ENCODE results near the gene NAALADL2.

GRCh38 chr3:175651716-175652115, 792.6 kb downstream of the NAALADL2 start:
- TF ChIP-seq REST (IDR thresholded peaks at IDR 0.05) (no peak), CTCF (IDR thresholded peaks at IDR 0.05; ENCODE audit: low read depth, low read length, missing input control) (no peak)

All from liver (tissue), 2 donors.